SK-N-SH treated with all-trans-retinoic acid at 6 μM for 48 hours (cell line): ENCODE data around the gene MIPOL1.

ENCODE experiments used
- CREB5 ChIP-seq: fragments of 250-450 bp; sonication (Bioruptor Pico); IDR thresholded peaks from 2 replicates; pipeline ENCODE4 v1.5.1; 2020; ENCODE audit warnings: low read depth, mild to moderate bottlenecking, moderate library complexity
- CSDC2 ChIP-seq: fragments of 250-450 bp; sonication (Bioruptor Pico); IDR thresholded peaks from 2 replicates; pipeline ENCODE4 v1.5.0; 2020; ENCODE audit warnings: mild to moderate bottlenecking, moderate library complexity
- OSR1 ChIP-seq: fragments of 250-450 bp; sonication (Bioruptor Pico); IDR thresholded peaks from 2 replicates; pipeline ENCODE4 v1.8.0; 2022; ENCODE audit warnings: moderate library complexity, mild to moderate bottlenecking, inconsistent platforms
- RARB ChIP-seq: fragments of 250-450 bp; sonication (Bioruptor Pico); IDR thresholded peaks from 2 replicates; pipeline ENCODE4 v1.8.0; 2021; ENCODE audit warnings: mild to moderate bottlenecking, moderate library complexity
- TOX ChIP-seq: fragments of 250-450 bp; sonication (Bioruptor Pico); IDR thresholded peaks from 2 replicates; pipeline ENCODE4 v1.8.0; 2021; ENCODE audit warnings: mild to moderate bottlenecking, moderate library complexity, borderline replicate concordance
- ZFP30 ChIP-seq: fragments of 450-650 bp; formaldehyde crosslinking; IDR thresholded peaks from 2 replicates; pipeline ENCODE4 v1.5.0; 2022; ENCODE audit warnings: mild to moderate bottlenecking, moderate library complexity

- TF ChIP-seq TOX (CRISPR knock-in tag): no peak
- TF ChIP-seq CREB5: no peak
- TF ChIP-seq OSR1 (CRISPR knock-in tag): no peak
- no peak for TF ChIP-seq CSDC2 (CRISPR knock-in tag)
- no peak for TF ChIP-seq ZFP30 (CRISPR knock-in tag)
- TF ChIP-seq RARB (CRISPR knock-in tag): no peak
Observed at GRCh38 chr14:37469650-37470049, 271.9 kb downstream of the MIPOL1 start.
